ENCODE data around the gene STUM.
"Not testable (repeated sequence)": the region's sequence is repeated elsewhere in the genome, so short reads cannot be mapped to it uniquely, and the experiment has no call there.

The STUM gene

GRCh38 chr1:226586116-226586515, 37.6 kb downstream of the STUM start:
- DNase-seq, result no peak

GRCh38 chr1:226586650-226587422, 38.3 kb downstream of the STUM start:
- no peak for DNase-seq

GRCh38 chr1:226588484-226588883, 39.9 kb downstream of the STUM start:
- no peak for DNase-seq

- DNase-seq, result no peak
These were observed 40.6 kb downstream of the STUM start for GRCh38 chr1:226589008-226589733.

- no peak for DNase-seq
These were observed 42.0 kb downstream of the STUM start for GRCh38 chr1:226590614-226591013.

GRCh38 chr1:226593541-226593940, 45.0 kb downstream of the STUM start:
- DNase-seq, result no peak

- no peak for DNase-seq
These were observed 48.1 kb downstream of the STUM start for GRCh38 chr1:226596531-226597165.

- DNase-seq, result no peak
These were observed 49.3 kb downstream of the STUM start for GRCh38 chr1:226597616-226598454.

GRCh38 chr1:226598455-226598849, 49.9 kb downstream of the STUM start:
- DNase-seq, result no peak

GRCh38 chr1:226598955-226599354, 50.4 kb downstream of the STUM start:
- not testable (repeated sequence) for DNase-seq

GRCh38 chr1:226599636-226600238, 51.2 kb downstream of the STUM start:
- no peak for DNase-seq

- no peak for DNase-seq
These were observed 51.7 kb downstream of the STUM start for GRCh38 chr1:226600254-226600653.

GRCh38 chr1:226601456-226601855, 52.9 kb downstream of the STUM start:
- DNase-seq, result no peak

GRCh38 chr1:226602186-226603021, 53.8 kb downstream of the STUM start:
- no peak for DNase-seq

- no peak for DNase-seq
These were observed 54.7 kb downstream of the STUM start for GRCh38 chr1:226603022-226603857.

GRCh38 chr1:226603858-226604559, 55.4 kb downstream of the STUM start:
- no peak for DNase-seq

- no peak for DNase-seq
These were observed 56.2 kb downstream of the STUM start for GRCh38 chr1:226604560-226605317.

- no peak for DNase-seq
These were observed 56.9 kb downstream of the STUM start for GRCh38 chr1:226605318-226605950.

Data from stimulated activated CD4-positive, alpha-beta T cell treated with anti-CD3 and anti-CD28 coated beads, Interleukin-15, amount 100 ng/mL, for 24 hours (primary cell).